Liver (tissue), 9 donors: ENCODE results near the gene TMEM87B. TPM values are rescaled to one million over a fixed set of nuclear protein-coding genes. Genes with fewer than 3 reads are reported as not detected.

Experiments
- DNase-seq: peaks from one replicate; pipeline ENCODE4 v3.0.0-alpha.2; 2017; ENCODE audit warnings: low spot score
- H3K27ac ChIP-seq, 2 donors: one replicate each; pipeline ENCODE4 v1.7.0; 2013; ENCODE audit warnings: inconsistent platforms in 2 of 2, low read length in 2 of 2, control low read depth in 1 of 2, low read depth in 1 of 2, mild to moderate bottlenecking in 1 of 2
- H3K27me3 ChIP-seq, 4 donors: one replicate each; pipeline versions ENCODE4 v1.6.1 to v1.7.0; 2013; ENCODE audit warnings: low read length in 3 of 4, inconsistent platforms in 1 of 4, mild to moderate bottlenecking in 1 of 4, moderate library complexity in 1 of 4; ENCODE audit not compliant: control insufficient read depth in 4 of 4, insufficient read depth in 4 of 4
- H3K36me3 ChIP-seq, 4 donors: one replicate each; pipeline versions ENCODE4 v1.6.1 to v1.7.0; 2013; ENCODE audit warnings: low read length in 3 of 4, mild to moderate bottlenecking in 3 of 4, low read depth in 1 of 4, moderate library complexity in 1 of 4; ENCODE audit not compliant: control insufficient read depth in 4 of 4, insufficient read depth in 3 of 4
- H3K4me1 ChIP-seq, 4 donors: one replicate each; pipeline versions ENCODE4 v1.6.1 to v1.7.0; 2013; ENCODE audit warnings: low read length in 3 of 4, mild to moderate bottlenecking in 3 of 4, moderate library complexity in 1 of 4; ENCODE audit not compliant: control insufficient read depth in 4 of 4, insufficient read depth in 4 of 4
- H3K4me3 ChIP-seq, 3 donors: one replicate each; pipeline versions ENCODE4 v1.6.1 to v1.7.0; 2013; ENCODE audit warnings: low read length in 3 of 3, control low read depth in 1 of 3, low read depth in 1 of 3, mild to moderate bottlenecking in 1 of 3
- H3K9ac ChIP-seq, 2 donors: one replicate each; pipeline ENCODE4 v1.7.0; 2013; ENCODE audit warnings: low read length in 2 of 2, mild to moderate bottlenecking in 2 of 2, moderate library complexity in 2 of 2, control low read depth in 1 of 2, low read depth in 1 of 2
- H3K9me3 ChIP-seq, 4 donors: one replicate each; pipeline versions ENCODE4 v1.6.1 to v1.7.0; 2013; ENCODE audit warnings: low read length in 3 of 4; ENCODE audit not compliant: control insufficient read depth in 4 of 4
- EGR1 ChIP-seq, 2 donors: IDR thresholded peaks; 2 replicates each; pipeline ENCODE4 v1.6.1; 2016 to 2018; ENCODE audit warnings: antibody characterized with exemption in 2 of 2, low read depth in 2 of 2
- FOXA1 ChIP-seq: IDR thresholded peaks from 2 replicates; pipeline ENCODE4 v1.6.1; 2016; ENCODE audit warnings: antibody characterized with exemption
- GABPA ChIP-seq, 2 donors: IDR thresholded peaks in 1 of 2; conservative IDR thresholded peaks in 1 of 2; 2 replicates each; pipeline ENCODE4 v1.6.1; 2016; ENCODE audit warnings: antibody characterized with exemption in 2 of 2, mild to moderate bottlenecking in 1 of 2, moderate library complexity in 1 of 2
- HNF4A ChIP-seq, 2 donors: conservative IDR thresholded peaks; 2 replicates each; pipeline ENCODE4 v1.6.1; 2016; ENCODE audit warnings: antibody characterized with exemption in 2 of 2, mild to moderate bottlenecking in 2 of 2
- HNF4G ChIP-seq: IDR thresholded peaks from 2 replicates; pipeline ENCODE4 v1.6.1; 2016; ENCODE audit warnings: antibody characterized with exemption
- JUND ChIP-seq, 2 donors: IDR thresholded peaks; 2 replicates each; pipeline ENCODE4 v1.6.1; 2016; ENCODE audit warnings: antibody characterized with exemption in 2 of 2
- NR2F2 ChIP-seq: IDR thresholded peaks from 2 replicates; pipeline ENCODE4 v1.6.1; 2016; ENCODE audit warnings: antibody characterized with exemption
- RAD21 ChIP-seq, 2 donors: IDR thresholded peaks; 2 replicates each; pipeline ENCODE4 v1.6.1; 2016; ENCODE audit warnings: antibody characterized with exemption in 2 of 2, mild to moderate bottlenecking in 2 of 2
- RXRA ChIP-seq, 2 donors: IDR thresholded peaks; 2 replicates each; pipeline ENCODE4 v1.6.1; 2017 to 2018; ENCODE audit warnings: antibody characterized with exemption in 2 of 2, mild to moderate bottlenecking in 1 of 2
- SP1 ChIP-seq: IDR thresholded peaks from 2 replicates; pipeline ENCODE4 v1.6.1; 2018; ENCODE audit warnings: antibody characterized with exemption, mild to moderate bottlenecking
- TAF1 ChIP-seq: conservative IDR thresholded peaks from 2 replicates; pipeline ENCODE4 v1.6.1; 2016; ENCODE audit warnings: antibody characterized with exemption, mild to moderate bottlenecking
- YY1 ChIP-seq: IDR thresholded peaks from 2 replicates; pipeline ENCODE4 v1.6.1; 2016; ENCODE audit warnings: antibody characterized with exemption, mild to moderate bottlenecking
- WGBS: extraction: QIAGEN DNeasy Blood & Tissue Kit; methylation state at CpG from one replicate; pipeline ENCODE4 v1.1.7; 2013; 5-methylcytosine and 5-hydroxymethylcytosine counted together
- polyA plus RNA-seq, 2 donors: library from polyadenylated mRNA; stranded (reverse) in 1 of 2; unstranded in 1 of 2; fragments of 200-250 nt in 1 of 2; fragments of >200 nt in 1 of 2; fragmentation: Nextera tagmentation in 1 of 2; extraction: Ambion mirVana in 1 of 2; gene quantifications; one replicate each; pipeline versions ENCODE4 v1.2.1 to v1.2.3, GENCODE V29; 2013 to 2015
- total RNA-seq, 2 donors: library from RNA; depleted of rRNA; stranded (reverse); fragments of >200 nt; gene quantifications; one replicate each; pipeline ENCODE4 v1.2.3, GENCODE V29; 2014
- TF ChIP-seq, protein P1 (sequence below): IDR thresholded peaks from 2 replicates; pipeline ENCODE4 v1.6.1; 2016; ENCODE audit warnings: antibody characterized with exemption
- TF ChIP-seq, protein P2 (sequence below): IDR thresholded peaks from 2 replicates; pipeline ENCODE4 v1.6.1; 2016; ENCODE audit warnings: antibody characterized with exemption
- TF ChIP-seq, protein P3 (sequence below): IDR thresholded peaks from 2 replicates; pipeline ENCODE4 v1.6.1; 2016; ENCODE audit warnings: antibody characterized with exemption
- TF ChIP-seq, protein P4 (sequence below): IDR thresholded peaks from 2 replicates; pipeline ENCODE4 v1.6.1; 2016; ENCODE audit warnings: antibody characterized with exemption, mild to moderate bottlenecking
- donor health status: healthy.
- donor health status: healthy.
- donor health status: healthy.
- donor health status: healthy.
- donor health status: healthy.

Gene TMEM87B
- total and polyA plus RNA-seq, 4 donors, result 3.6 to 10.1 (median 6.0) TPM

DNA sequence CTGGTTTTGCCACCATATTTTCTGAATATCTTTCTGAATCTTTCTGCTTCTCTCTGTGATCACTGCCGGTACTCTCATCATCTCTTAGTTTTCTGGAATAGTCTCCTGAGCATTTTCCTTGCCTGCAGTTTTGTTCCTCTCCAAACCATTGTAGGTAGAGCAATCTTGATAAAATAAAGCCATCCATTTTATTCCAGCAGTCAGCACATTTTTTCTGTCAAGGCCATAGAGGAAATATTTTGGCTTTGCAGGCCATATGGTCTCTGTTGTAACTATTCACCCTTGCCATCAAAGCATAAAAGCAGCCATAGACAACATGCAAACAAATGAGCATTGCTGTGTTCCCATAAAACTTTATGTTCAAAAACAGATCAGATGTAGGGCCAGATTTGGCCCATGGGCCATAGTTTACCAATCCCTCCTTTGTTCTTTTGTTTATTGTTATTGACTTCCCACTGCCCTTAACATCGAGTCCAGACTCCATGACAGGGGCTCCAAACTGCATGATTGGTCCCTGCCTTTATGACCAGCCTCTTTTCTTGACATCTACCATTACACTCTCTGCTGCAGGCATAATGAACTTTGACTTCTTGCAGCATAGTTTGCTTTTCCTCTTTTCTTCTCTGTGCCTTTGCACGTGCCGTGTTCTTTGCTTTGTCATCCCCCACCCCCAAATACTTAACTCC is 29.8 kb downstream of the TMEM87B start:
- no peaks in the 10 kb centered on the region for H3K4me1 ChIP-seq
- WGBS, result 48% methylated on average over 4 of the region's 4 CpGs
- no peaks in the 10 kb centered on the region for H3K27me3 ChIP-seq
- TF ChIP-seq HNF4A (conservative IDR thresholded peaks at IDR 0.05) (peak; percentile 68 to 69), RXRA (IDR thresholded peaks at IDR 0.05) (peak in 1 of 2 donors; percentile 46), GABPA (IDR thresholded peaks at IDR 0.05 in 1 of 2, conservative IDR thresholded peaks at IDR 0.05 in 1 of 2) (no peak), HNF4G (peak; percentile 33)
- TF ChIP-seq, protein P1, sequence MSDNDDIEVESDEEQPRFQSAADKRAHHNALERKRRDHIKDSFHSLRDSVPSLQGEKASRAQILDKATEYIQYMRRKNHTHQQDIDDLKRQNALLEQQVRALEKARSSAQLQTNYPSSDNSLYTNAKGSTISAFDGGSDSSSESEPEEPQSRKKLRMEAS, result no peak
- H3K4me3 ChIP-seq, result no peak overlapping the region
- DNase-seq, result no peak
- no peak overlapping the region for H3K9ac ChIP-seq
- H3K36me3 ChIP-seq, result peaks cover 7 to 30% (median 30%) of the 10 kb centered on the region in 4 donors
- no peaks in the 10 kb centered on the region for H3K9me3 ChIP-seq
- H3K27ac ChIP-seq, result no peak overlapping the region

DNA sequence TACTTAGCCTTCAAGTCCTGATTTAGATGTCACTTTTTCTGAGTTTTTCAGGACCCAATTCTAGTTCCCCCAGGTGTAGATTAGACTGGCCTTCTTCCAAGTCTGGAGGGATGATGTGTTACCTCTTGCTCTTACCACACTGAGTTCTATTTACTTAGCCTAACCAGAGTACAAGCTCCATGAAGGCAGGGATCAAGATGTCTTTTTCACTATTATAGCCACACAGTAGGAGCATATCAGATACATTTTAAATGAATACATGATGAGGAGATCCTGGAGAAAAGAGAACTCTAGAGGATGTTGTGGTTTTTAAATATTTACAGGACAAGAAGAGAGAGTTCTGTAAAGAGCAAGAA is 30.3 kb downstream of the TMEM87B start:
- Histone ChIP-seq H3K9ac (no peak overlapping the region), H3K27ac (no peak overlapping the region), H3K4me1 (no peaks in the 10 kb centered on the region), H3K9me3 (no peaks in the 10 kb centered on the region), H3K27me3 (no peaks in the 10 kb centered on the region), H3K36me3 (peaks cover 7 to 30% (median 30%) of the 10 kb centered on the region in 4 donors), H3K4me3 (no peak overlapping the region)
- TF ChIP-seq NR2F2 (no peak), JUND (IDR thresholded peaks at IDR 0.05) (no peak), EGR1 (IDR thresholded peaks at IDR 0.05; ENCODE audit: low read depth in 2 of 2) (no peak), YY1 (no peak), FOXA1 (no peak), SP1 (no peak), TAF1 (no peak), RAD21 (IDR thresholded peaks at IDR 0.05) (no peak), HNF4G (no peak)
- TF ChIP-seq, protein P2, sequence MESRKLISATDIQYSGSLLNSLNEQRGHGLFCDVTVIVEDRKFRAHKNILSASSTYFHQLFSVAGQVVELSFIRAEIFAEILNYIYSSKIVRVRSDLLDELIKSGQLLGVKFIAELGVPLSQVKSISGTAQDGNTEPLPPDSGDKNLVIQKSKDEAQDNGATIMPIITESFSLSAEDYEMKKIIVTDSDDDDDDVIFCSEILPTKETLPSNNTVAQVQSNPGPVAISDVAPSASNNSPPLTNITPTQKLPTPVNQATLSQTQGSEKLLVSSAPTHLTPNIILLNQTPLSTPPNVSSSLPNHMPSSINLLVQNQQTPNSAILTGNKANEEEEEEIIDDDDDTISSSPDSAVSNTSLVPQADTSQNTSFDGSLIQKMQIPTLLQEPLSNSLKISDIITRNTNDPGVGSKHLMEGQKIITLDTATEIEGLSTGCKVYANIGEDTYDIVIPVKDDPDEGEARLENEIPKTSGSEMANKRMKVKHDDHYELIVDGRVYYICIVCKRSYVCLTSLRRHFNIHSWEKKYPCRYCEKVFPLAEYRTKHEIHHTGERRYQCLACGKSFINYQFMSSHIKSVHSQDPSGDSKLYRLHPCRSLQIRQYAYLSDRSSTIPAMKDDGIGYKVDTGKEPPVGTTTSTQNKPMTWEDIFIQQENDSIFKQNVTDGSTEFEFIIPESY, result no peak
- TF ChIP-seq, protein P1, result no peak
- TF ChIP-seq, protein P3, sequence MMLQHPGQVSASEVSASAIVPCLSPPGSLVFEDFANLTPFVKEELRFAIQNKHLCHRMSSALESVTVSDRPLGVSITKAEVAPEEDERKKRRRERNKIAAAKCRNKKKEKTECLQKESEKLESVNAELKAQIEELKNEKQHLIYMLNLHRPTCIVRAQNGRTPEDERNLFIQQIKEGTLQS, result no peak
- TF ChIP-seq, protein P4, sequence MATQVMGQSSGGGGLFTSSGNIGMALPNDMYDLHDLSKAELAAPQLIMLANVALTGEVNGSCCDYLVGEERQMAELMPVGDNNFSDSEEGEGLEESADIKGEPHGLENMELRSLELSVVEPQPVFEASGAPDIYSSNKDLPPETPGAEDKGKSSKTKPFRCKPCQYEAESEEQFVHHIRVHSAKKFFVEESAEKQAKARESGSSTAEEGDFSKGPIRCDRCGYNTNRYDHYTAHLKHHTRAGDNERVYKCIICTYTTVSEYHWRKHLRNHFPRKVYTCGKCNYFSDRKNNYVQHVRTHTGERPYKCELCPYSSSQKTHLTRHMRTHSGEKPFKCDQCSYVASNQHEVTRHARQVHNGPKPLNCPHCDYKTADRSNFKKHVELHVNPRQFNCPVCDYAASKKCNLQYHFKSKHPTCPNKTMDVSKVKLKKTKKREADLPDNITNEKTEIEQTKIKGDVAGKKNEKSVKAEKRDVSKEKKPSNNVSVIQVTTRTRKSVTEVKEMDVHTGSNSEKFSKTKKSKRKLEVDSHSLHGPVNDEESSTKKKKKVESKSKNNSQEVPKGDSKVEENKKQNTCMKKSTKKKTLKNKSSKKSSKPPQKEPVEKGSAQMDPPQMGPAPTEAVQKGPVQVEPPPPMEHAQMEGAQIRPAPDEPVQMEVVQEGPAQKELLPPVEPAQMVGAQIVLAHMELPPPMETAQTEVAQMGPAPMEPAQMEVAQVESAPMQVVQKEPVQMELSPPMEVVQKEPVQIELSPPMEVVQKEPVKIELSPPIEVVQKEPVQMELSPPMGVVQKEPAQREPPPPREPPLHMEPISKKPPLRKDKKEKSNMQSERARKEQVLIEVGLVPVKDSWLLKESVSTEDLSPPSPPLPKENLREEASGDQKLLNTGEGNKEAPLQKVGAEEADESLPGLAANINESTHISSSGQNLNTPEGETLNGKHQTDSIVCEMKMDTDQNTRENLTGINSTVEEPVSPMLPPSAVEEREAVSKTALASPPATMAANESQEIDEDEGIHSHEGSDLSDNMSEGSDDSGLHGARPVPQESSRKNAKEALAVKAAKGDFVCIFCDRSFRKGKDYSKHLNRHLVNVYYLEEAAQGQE, result no peak
- no peak for DNase-seq
